B cell (primary cell): Measurements from ENCODE around the gene RETN.

Source experiments
- CTCF ChIP-seq: fragments of 200-600 bp; IDR thresholded peaks from one replicate; pipeline ENCODE4 v1.8.0; 2022; ENCODE audit warnings: antibody characterized with exemption, mild to moderate bottlenecking
- EZH2 ChIP-seq: IDR thresholded peaks from 2 replicates; pipeline ENCODE4 v1.6.1; 2012; ENCODE audit warnings: borderline replicate concordance, low read depth, mild to moderate bottlenecking, moderate library complexity, low read length; ENCODE audit not compliant: insufficient read depth, poor library complexity, severe bottlenecking

- no peak for TF ChIP-seq EZH2
- TF ChIP-seq CTCF: no peak
Observed at GRCh38 chr19:7638802-7639465, 29.9 kb upstream of the RETN start.
